Activated T-helper 17 cell treated with anti-CD3 and anti-CD28 coated beads, Interleukin-2, amount 50 U/mL, for 72 hours (primary cell): ENCODE data around the gene ADGRA3. TPM values are rescaled to one million over a fixed set of nuclear protein-coding genes. Genes with fewer than 3 reads are reported as not detected.
"Not testable (repeated sequence)": the region's sequence is repeated elsewhere in the genome, so short reads cannot be mapped to it uniquely, and the experiment has no call there.

Source experiments
- ATAC-seq: fragments of 150-1000 bp; cut with Tn5 transposase; replicated peaks from 2 replicates; pipeline ENCODE4 v1.10.0; 2021; ENCODE audit warnings: mild to moderate bottlenecking, moderate library complexity
- H3K27ac Mint-ChIP-seq: one replicate; pipeline ENCODE4 v1.8.0; 2022; ENCODE audit warnings: mixed read lengths
- H3K27me3 Mint-ChIP-seq: one replicate; pipeline ENCODE4 v1.8.0; 2022; ENCODE audit warnings: mixed read lengths
- H3K36me3 Mint-ChIP-seq: one replicate; pipeline ENCODE4 v1.8.0; 2022; ENCODE audit warnings: low read depth, mild to moderate bottlenecking, mixed read lengths
- H3K4me1 Mint-ChIP-seq: one replicate; pipeline ENCODE4 v1.8.0; 2022; ENCODE audit warnings: mixed read lengths
- H3K4me3 Mint-ChIP-seq: one replicate; pipeline ENCODE4 v1.8.0; 2022; ENCODE audit warnings: mild to moderate bottlenecking, mixed read lengths
- H3K9me3 Mint-ChIP-seq: one replicate; pipeline ENCODE4 v1.8.0; 2022; ENCODE audit warnings: mixed read lengths
- total RNA-seq, 2 donors: library from RNA; stranded (reverse); gene quantifications; one replicate each; pipeline ENCODE4 v1.2.3, GENCODE V29; 2022

ADGRA3 gene
- total RNA-seq, 2 donors from 2014 or later, result 0.71 to 1.2 TPM

GRCh38 chr4:22480675-22481327, 35.1 kb downstream of the ADGRA3 start:
- no peak overlapping the region for H3K27ac Mint-ChIP-seq
- ATAC-seq, result no peak
- no peaks in the 10 kb centered on the region for H3K27me3 Mint-ChIP-seq
- H3K4me1 Mint-ChIP-seq, result no peaks in the 10 kb centered on the region
- H3K9me3 Mint-ChIP-seq, result no peaks in the 10 kb centered on the region
- no peak overlapping the region for H3K4me3 Mint-ChIP-seq
- no peaks in the 10 kb centered on the region for H3K36me3 Mint-ChIP-seq

GRCh38 chr4:22478426-22478825, 37.4 kb downstream of the ADGRA3 start:
- Mint-ChIP-seq H3K27me3 (no peaks in the 10 kb centered on the region), H3K4me3 (no peak overlapping the region), H3K27ac (no peak overlapping the region), H3K4me1 (no peaks in the 10 kb centered on the region), H3K9me3 (no peaks in the 10 kb centered on the region), H3K36me3 (no peaks in the 10 kb centered on the region)
- ATAC-seq, result no peak

GRCh38 chr4:22477813-22478182, 38.1 kb downstream of the ADGRA3 start:
- no peaks in the 10 kb centered on the region for H3K27me3 Mint-ChIP-seq
- no peak overlapping the region for H3K27ac Mint-ChIP-seq
- H3K9me3 Mint-ChIP-seq, result no peaks in the 10 kb centered on the region
- H3K36me3 Mint-ChIP-seq, result no peaks in the 10 kb centered on the region
- no peak for ATAC-seq
- no peak overlapping the region for H3K4me3 Mint-ChIP-seq
- H3K4me1 Mint-ChIP-seq, result no peaks in the 10 kb centered on the region

- Mint-ChIP-seq H3K36me3 (no peaks in the 10 kb centered on the region), H3K9me3 (no peaks in the 10 kb centered on the region), H3K4me3 (no peak overlapping the region), H3K27me3 (no peaks in the 10 kb centered on the region), H3K4me1 (no peaks in the 10 kb centered on the region), H3K27ac (no peak overlapping the region)
- ATAC-seq, result no peak
Observed at GRCh38 chr4:22477136-22477812, 38.6 kb downstream of the ADGRA3 start.

- H3K4me3 Mint-ChIP-seq, result no peak overlapping the region
- H3K4me1 Mint-ChIP-seq, result no peaks in the 10 kb centered on the region
- no peaks in the 10 kb centered on the region for H3K9me3 Mint-ChIP-seq
- ATAC-seq, result no peak
- no peaks in the 10 kb centered on the region for H3K27me3 Mint-ChIP-seq
- H3K27ac Mint-ChIP-seq, result no peak overlapping the region
- H3K36me3 Mint-ChIP-seq, result no peaks in the 10 kb centered on the region
Observed at GRCh38 chr4:22476011-22476410, 39.9 kb downstream of the ADGRA3 start.

GRCh38 chr4:22475311-22475646, 40.6 kb downstream of the ADGRA3 start:
- H3K27me3 Mint-ChIP-seq, H3K9me3 Mint-ChIP-seq, H3K4me1 Mint-ChIP-seq, H3K27ac Mint-ChIP-seq, H3K36me3 Mint-ChIP-seq, H3K4me3 Mint-ChIP-seq, ATAC-seq: not testable (repeated sequence)

GRCh38 chr4:22474636-22475310, 41.1 kb downstream of the ADGRA3 start:
- Mint-ChIP-seq H3K4me3 (no peak overlapping the region), H3K9me3 (peaks cover 4% of the 10 kb centered on the region), H3K27ac (no peak overlapping the region), H3K27me3 (no peaks in the 10 kb centered on the region), H3K4me1 (no peaks in the 10 kb centered on the region), H3K36me3 (no peaks in the 10 kb centered on the region)
- ATAC-seq, result no peak

- H3K9me3 Mint-ChIP-seq, result peaks cover 4% of the 10 kb centered on the region
- no peak for ATAC-seq
- H3K27ac Mint-ChIP-seq, result no peak overlapping the region
- no peaks in the 10 kb centered on the region for H3K36me3 Mint-ChIP-seq
- no peaks in the 10 kb centered on the region for H3K4me1 Mint-ChIP-seq
- no peaks in the 10 kb centered on the region for H3K27me3 Mint-ChIP-seq
- H3K4me3 Mint-ChIP-seq, result no peak overlapping the region
Observed at GRCh38 chr4:22473268-22473667, 42.6 kb downstream of the ADGRA3 start.

GRCh38 chr4:22471999-22472461, 43.8 kb downstream of the ADGRA3 start:
- H3K4me1 Mint-ChIP-seq, result no peaks in the 10 kb centered on the region
- no peak overlapping the region for H3K27ac Mint-ChIP-seq
- H3K4me3 Mint-ChIP-seq, result no peak overlapping the region
- peaks cover 4% of the 10 kb centered on the region for H3K9me3 Mint-ChIP-seq
- no peaks in the 10 kb centered on the region for H3K27me3 Mint-ChIP-seq
- H3K36me3 Mint-ChIP-seq, result no peaks in the 10 kb centered on the region
- ATAC-seq, result no peak

GRCh38 chr4:22471419-22471818, 44.4 kb downstream of the ADGRA3 start:
- H3K9me3 Mint-ChIP-seq, result peaks cover 4% of the 10 kb centered on the region
- no peaks in the 10 kb centered on the region for H3K27me3 Mint-ChIP-seq
- H3K4me3 Mint-ChIP-seq, result no peak overlapping the region
- no peak for ATAC-seq
- no peak overlapping the region for H3K27ac Mint-ChIP-seq
- no peaks in the 10 kb centered on the region for H3K36me3 Mint-ChIP-seq
- H3K4me1 Mint-ChIP-seq, result no peaks in the 10 kb centered on the region

GRCh38 chr4:22466581-22466980, 49.3 kb downstream of the ADGRA3 start:
- H3K27me3 Mint-ChIP-seq, result no peaks in the 10 kb centered on the region
- no peak overlapping the region for H3K4me3 Mint-ChIP-seq
- ATAC-seq, result no peak
- no peaks in the 10 kb centered on the region for H3K36me3 Mint-ChIP-seq
- H3K4me1 Mint-ChIP-seq, result no peaks in the 10 kb centered on the region
- no peak overlapping the region for H3K27ac Mint-ChIP-seq
- H3K9me3 Mint-ChIP-seq, result peaks cover 4% of the 10 kb centered on the region

GRCh38 chr4:22465996-22466395, 49.9 kb downstream of the ADGRA3 start:
- no peak for ATAC-seq
- H3K36me3 Mint-ChIP-seq, result no peaks in the 10 kb centered on the region
- H3K27me3 Mint-ChIP-seq, result no peaks in the 10 kb centered on the region
- H3K4me1 Mint-ChIP-seq, result no peaks in the 10 kb centered on the region
- peaks cover 4% of the 10 kb centered on the region for H3K9me3 Mint-ChIP-seq
- no peak overlapping the region for H3K27ac Mint-ChIP-seq
- H3K4me3 Mint-ChIP-seq, result no peak overlapping the region

GRCh38 chr4:22465349-22465748, 50.5 kb downstream of the ADGRA3 start:
- no peaks in the 10 kb centered on the region for H3K27me3 Mint-ChIP-seq
- no peak overlapping the region for H3K4me3 Mint-ChIP-seq
- H3K4me1 Mint-ChIP-seq, result no peaks in the 10 kb centered on the region
- no peak for ATAC-seq
- H3K27ac Mint-ChIP-seq, result no peak overlapping the region
- H3K36me3 Mint-ChIP-seq, result no peaks in the 10 kb centered on the region
- peaks cover 2% of the 10 kb centered on the region for H3K9me3 Mint-ChIP-seq

GRCh38 chr4:22463179-22463578, 52.7 kb downstream of the ADGRA3 start:
- Mint-ChIP-seq H3K27me3 (no peaks in the 10 kb centered on the region), H3K36me3 (no peaks in the 10 kb centered on the region), H3K4me1 (no peaks in the 10 kb centered on the region), H3K9me3 (no peaks in the 10 kb centered on the region), H3K4me3 (no peak overlapping the region), H3K27ac (no peak overlapping the region)
- no peak for ATAC-seq

GRCh38 chr4:22462688-22463087, 53.2 kb downstream of the ADGRA3 start:
- Mint-ChIP-seq H3K4me1 (no peaks in the 10 kb centered on the region), H3K9me3 (no peaks in the 10 kb centered on the region), H3K27me3 (no peaks in the 10 kb centered on the region), H3K27ac (no peak overlapping the region), H3K4me3 (no peak overlapping the region), H3K36me3 (no peaks in the 10 kb centered on the region)
- no peak for ATAC-seq
